ENCODE data around the gene DYRK1A.

Gene DYRK1A

GRCh38 chr21:37553078-37553481 is 186.5 kb downstream of the DYRK1A start:
- no peak for DNase-seq

- no peak for DNase-seq
Observed at GRCh38 chr21:37554661-37555379, 188.2 kb downstream of the DYRK1A start.

DNA sequence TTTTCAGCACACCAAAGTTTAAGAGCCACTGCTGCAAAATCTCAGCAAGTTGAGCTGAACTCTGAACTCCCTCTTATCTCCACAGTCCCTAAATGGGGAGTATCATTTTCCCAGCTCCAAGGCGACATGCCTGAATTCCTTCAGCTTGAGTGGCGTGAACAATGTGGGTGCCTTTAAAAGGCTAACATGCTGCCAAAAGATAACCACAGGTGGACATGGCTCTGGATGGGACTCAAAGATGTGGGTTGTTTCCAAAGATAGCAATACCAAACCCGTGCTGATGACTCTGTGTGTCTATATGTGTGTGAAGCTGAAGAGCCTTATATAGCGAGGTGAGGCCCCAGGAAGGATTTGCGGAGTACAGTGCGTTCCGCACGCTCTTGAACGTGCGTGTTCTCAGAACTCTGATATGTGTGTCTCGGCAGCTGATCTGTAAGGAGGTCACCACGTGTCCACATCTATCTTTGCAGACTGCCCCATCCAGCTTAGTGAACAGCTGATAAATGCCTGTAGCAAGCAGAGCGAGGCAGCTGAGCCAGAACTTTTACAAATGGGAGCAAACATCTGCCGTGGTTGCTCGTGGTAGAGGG is 189.2 kb downstream of the DYRK1A start:
- DNase-seq = no peak

- no peak for DNase-seq
Observed at GRCh38 chr21:37557261-37557950, 190.8 kb downstream of the DYRK1A start.

DNA sequence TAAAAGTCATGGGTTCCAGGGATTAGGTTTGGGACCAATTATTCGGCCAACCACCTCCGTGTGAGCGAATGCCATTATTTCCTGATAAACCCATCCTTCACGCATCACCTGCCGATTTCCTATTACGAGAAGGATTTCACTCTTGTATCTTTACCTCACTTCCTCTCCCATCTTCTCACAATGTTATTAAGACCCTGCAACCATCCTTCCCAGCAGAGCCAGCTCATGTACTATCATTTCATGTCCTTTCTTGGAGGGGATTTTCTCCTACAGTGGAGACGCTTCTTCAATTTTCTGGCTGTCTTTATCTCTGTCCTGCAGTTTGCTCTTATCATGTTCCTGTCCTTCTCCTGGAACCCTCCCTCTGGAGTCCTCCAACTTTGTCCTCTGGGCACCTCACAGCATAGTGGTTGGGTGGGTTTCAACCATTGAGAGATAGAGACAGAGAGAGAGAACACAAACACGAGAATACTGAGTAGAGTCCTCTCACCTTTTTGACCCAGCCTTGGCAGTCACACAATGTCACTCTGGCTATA is 192.2 kb downstream of the DYRK1A start:
- DNase-seq = no peak

DNA sequence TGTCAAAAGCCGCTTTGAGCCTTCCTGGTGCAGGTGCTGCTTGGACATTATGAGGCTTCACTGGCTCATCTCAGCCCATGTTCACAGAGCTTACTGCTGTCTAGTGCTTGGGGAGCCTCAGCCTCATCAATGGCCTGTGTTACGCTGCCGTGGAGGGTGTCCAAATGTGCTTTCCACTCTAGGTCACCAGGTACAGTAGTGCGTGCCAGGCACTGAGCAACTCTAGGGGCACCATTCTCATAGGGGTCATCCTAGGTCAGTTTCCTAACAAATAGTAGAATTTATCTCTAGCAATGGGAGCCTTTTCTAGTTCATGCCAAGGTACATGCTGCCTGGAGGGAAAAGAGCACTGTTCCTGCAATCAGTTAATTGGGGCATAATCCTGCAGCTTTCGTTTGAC is 193.8 kb downstream of the DYRK1A start:
- DNase-seq = no peak

DNA sequence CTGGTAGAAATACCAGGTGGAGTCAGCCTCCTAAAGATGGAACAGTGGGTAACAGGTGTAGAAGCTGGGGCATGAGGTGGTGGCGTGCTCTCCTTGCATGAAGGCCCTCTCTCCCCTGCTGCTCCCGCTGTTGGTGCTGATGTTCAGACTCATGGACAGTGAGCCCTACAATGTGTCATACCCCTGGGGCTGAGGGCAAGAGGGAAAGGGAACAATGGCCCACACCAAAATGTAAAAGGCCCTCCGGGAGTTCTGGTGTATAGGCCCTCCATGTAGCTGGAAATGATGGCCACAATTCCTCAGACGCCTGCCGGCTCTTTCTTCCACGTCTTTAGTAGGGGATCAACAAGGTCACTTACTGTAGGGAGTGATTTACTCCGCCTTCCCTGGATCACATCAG is 194.9 kb downstream of the DYRK1A start:
- DNase-seq = no peak

DNA sequence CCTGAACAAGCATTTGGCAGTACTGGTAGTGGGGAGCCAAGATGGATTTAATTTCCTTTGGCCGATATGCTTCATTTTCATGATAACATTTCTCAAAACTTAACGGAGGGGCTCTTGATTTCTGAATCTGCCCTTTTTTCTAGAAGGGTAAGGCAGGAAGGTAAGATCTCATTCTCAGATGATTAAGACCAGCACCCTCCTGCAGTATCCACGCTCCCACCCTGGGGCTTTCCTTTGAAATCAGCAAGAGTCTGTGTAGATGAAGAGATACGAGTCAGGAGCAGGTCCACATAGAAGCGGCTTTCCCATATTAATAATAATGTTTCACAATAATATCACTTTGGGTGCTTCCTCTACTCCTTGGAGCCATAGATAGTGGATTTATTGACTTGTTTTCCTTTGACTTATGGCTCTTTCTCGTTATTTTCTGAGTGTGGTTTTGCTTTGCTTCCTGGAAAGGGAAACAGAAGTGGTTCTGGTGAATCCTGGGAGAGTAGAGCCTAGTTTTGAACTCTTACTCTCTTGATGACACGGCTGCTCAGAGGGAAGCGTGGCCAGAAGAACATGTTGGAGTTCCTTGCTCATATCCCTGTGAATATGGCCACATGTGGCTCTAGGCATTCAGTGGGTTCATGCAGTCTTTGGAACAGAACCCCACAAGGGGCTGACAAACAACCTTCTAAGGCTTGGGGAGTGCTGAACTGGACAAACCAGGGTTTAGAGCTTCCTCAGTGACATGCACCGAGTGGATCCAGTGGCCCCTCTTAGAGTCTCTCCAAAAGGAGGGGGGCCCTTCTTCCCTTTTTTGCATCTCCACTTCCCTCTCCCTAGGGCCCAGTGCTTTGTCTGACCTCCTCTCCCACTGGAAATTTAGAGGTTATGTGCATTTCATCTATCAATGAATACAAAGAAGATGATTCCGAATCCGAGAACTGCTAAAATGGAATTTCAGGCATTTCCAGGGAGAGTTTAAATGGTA is 195.7 kb downstream of the DYRK1A start:
- DNase-seq = no peak

DNA sequence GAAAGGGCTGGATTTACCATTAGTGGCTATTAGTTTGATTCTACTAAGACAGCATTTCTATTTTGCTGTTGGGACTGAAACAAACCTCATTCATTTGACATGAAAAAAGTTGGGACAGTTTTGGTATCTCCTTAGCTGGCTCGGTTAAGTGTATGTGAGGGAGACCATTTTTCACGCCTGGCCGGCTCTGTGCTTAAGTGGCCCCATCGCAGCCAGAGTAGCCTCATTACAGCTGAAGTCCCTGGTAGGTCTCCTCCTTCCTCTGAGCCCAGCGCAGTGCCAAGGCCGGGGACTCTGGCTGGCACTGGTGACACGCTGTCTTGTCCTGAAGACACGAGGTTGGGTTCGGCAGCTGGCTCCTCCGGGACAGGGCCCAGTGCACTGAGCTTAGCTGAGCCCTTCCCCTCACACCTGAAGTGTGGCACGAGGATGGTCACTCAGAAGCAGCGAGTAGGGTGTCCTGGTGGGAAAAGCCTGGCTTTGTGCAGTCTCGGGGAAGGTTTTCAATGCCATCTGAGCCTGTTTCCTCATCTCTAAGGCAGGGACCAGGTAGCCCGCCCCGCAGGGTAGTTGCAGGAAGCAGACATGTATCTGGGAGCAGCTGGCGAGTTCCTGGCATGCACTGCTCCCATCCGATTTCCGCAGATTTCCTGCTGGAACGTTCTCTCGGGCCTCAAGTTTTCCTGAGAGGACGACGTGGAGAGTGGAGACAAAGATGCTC is 196.5 kb downstream of the DYRK1A start:
- DNase-seq = no peak

GRCh38 chr21:37563641-37564340 is 197.2 kb downstream of the DYRK1A start:
- peak; percentile 83 to 84 for DNase-seq

GRCh38 chr21:37564341-37564923 is 197.9 kb downstream of the DYRK1A start:
- DNase-seq = peak; percentile 63 to 64

- DNase-seq = no peak
Observed at GRCh38 chr21:37564924-37565529, 198.5 kb downstream of the DYRK1A start.

DNA sequence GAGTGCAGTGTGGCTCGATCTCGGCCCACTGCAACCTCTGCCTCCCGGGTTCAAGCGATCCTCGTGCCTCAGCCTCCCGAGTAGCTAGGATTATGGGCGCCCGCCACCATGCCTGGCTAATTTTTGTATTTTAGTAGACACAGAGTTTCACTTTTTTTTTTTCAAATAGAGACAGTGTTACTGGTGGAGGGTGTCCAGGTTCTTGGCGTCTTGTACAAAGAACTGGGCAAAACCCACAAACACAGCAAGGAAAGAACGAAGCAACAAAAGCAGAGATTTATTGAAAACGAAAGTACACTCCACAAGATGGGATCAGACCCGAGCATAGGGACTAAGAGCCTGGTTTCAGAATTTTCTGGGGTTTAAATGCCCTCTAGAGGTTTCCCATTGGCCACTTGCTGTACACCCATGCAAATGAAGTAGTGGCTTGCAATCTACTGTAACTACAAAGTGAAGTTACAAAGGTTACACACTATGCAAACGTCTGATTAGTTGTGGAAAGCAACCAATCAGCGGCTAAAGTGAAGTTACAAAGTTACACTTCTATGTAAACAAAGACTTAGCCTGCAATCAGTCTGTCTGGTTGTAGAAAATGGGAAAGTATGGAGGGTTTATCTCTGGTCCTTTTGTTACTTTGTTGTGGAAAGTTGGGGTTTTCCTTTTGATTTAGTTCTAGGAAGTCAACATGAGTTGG is 199.1 kb downstream of the DYRK1A start:
- DNase-seq = peak; percentile 18 to 42

DNA sequence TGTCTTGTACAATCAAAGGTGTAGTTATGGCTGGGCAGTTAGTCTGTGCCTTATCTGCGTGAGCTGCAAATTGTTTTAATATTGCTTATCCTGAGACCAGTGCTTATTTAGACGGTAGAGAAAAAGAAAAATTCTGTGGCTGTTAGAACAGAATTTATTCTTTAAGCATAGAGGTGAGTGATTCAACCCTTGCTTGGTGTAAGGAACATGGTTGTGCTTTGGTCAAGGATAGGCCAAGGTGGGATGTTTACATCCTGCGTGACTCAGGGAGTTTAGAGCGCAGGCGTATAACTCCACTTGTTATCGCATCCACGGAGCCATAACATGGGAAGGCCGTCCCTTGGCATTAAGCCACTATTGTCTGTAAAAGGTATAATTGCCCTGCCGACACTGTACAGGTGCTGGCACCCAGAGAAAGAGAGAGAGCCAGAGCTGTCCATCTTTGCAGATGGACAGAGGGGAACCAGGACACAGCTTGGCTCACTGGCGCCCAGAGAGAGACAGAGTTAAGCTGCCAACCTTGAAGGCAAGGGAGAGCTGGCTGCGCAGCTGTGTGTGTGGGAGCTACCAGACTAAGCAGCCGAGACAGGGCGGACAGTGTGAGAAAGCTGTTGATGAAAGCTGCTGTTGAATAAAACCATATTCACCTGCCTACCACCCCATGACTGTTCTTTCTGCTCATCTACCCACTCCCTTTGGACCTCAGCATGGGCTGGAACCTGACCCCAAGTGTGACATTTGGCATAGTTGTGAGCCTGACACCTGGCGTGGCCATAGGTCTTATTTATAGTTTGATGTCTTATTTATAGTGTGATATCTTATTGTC is 200.4 kb downstream of the DYRK1A start:
- no peak for DNase-seq

DNA sequence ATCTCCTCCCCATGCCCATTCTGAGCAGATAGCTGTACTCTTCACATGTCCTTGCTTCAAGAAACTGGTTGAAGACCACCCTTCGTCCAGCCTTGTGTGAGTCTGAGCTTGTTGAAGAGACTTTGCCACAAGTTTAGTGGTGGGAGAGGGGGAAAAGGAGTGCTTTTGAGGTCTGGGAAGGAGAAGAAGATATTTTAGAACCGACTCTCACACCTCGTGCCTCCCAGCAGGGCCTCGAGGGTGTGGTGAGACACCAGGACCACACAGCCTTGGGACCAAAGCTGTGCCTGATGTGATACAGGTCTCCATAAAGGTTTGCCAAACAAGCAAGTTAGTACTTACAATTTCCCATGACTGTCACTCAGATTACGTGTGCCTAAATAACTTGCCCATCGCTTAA is 201.8 kb downstream of the DYRK1A start:
- DNase-seq = no peak

GRCh38 chr21:37568916-37569315 is 202.3 kb downstream of the DYRK1A start:
- DNase-seq = no peak

GRCh38 chr21:37571442-37571841 is 204.9 kb downstream of the DYRK1A start:
- DNase-seq = no peak

GRCh38 chr21:37574316-37574715 is 207.7 kb downstream of the DYRK1A start:
- no peak for DNase-seq

- DNase-seq = no peak
Observed at GRCh38 chr21:37574751-37575150, 208.2 kb downstream of the DYRK1A start.

Measured in AML-193 (cell line).